GM18870 (cell line): Measurements from ENCODE around the gene LRRC59.
"Not testable (repeated sequence)": the region's sequence is repeated elsewhere in the genome, so short reads cannot be mapped to it uniquely, and the experiment has no call there.

Source experiments
- ATAC-seq: cut with Tn5 transposase; IDR thresholded peaks from one replicate; pipeline ENCODE4 v1.9.1; 2021; ENCODE audit warnings: moderate library complexity; ENCODE audit not compliant: unreplicated experiment

The LRRC59 gene

GRCh38 chr17:50397111-50397918 is at the start of gene LRRC59:
Gene LRRC59, minus strand, starts transcription at chr17:50397523. Its CDS starts 206 bp downstream, at chr17:50397317.
- ATAC-seq = peak; percentile 73

DNA sequence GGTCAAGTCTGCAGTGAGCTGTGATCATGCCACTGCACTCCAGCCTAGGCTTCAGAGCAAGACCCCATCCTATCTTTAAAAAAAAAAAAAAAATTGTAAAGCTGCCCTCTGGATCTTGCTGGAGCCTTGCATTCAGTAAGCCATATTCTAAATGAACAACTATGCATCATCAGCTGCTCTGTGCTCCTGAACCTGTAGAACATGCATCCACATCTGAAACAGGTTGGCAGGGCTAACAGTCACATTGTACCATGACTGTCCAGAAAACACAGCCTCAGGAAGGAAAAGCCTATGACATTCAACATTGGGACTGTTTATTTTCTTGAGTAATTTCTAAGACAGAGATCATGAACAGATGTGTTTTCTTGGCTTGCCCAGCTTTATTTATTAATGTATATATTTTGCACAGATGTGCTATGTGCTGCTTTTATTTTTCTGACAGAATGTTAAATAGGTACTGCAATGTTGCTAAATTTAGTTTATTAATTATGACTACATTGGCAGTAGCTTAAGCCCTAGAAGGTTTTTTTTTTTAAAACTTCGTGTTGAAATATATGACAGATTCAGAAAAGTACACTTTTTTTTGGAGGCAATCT is 48.5 kb upstream of the LRRC59 start:
- ATAC-seq = no peak

DNA sequence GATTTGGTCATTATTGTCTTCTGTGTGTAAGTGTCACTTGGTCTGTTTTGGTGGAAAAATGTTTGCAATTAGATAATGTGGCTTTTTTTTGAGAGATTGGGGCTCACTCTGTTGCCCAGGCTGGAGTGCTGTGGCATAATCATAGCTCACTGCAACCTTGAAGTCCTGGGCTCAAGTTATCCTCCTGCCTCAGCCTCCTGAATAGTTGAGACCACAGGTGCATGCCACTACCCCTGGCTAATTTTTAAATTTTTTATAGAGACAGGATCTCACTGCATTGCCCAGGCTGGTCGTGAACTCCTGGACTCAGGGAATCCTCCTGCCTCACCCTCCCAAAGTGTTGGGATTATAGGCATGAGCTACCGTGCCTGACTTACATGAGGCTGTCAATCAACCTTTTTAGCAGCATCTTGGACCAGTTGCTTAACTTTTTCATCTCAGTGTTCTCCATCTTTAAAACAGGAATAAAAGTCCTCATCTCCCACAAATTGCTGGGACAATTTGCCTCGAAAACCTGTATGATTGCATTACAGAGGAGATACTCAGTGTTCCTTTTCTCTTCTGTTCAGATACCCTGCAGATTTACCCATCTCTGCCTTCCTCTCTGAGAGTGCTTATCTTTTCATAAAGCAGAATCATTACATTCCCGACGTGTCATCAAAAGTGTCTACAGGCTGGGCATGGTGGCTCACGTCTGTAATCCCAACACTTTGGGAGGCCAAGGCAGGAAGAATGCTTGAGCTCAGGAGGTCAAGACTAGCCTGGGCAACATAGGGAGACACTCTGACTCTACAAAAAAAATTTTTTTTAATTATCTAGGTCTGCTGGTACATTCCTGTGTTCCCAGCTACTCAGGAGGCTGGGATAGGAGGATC is 47.8 kb upstream of the LRRC59 start:
- no peak for ATAC-seq

DNA sequence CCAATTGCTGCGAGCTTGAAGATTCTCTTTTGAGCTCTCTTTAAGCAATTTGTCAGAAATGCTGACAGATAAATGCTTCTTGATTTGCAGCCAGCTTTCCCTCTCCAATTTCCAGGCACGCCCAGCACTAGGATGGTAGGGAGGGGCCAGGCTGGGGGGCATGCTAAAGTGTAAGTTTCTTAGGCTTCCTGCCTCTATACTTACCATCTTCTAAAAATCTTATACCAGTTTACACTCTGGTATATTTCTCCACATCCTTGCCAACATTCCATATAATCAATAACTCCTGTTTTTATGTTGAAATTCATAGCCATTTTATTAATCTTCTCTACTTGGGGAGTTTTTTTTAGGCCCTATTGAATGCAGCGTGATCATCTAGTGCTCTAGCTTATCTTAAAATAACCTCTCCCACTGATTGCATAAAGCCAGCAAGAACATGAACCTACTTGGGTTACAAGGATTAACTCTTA is 46.2 kb upstream of the LRRC59 start:
- no peak for ATAC-seq

GRCh38 chr17:50440838-50441829 is 43.8 kb upstream of the LRRC59 start:
- no peak for ATAC-seq

- ATAC-seq = no peak
Measured at GRCh38 chr17:50440172-50440837, 43.0 kb upstream of the LRRC59 start.

GRCh38 chr17:50439008-50439407 is 41.7 kb upstream of the LRRC59 start:
- ATAC-seq = no peak

DNA sequence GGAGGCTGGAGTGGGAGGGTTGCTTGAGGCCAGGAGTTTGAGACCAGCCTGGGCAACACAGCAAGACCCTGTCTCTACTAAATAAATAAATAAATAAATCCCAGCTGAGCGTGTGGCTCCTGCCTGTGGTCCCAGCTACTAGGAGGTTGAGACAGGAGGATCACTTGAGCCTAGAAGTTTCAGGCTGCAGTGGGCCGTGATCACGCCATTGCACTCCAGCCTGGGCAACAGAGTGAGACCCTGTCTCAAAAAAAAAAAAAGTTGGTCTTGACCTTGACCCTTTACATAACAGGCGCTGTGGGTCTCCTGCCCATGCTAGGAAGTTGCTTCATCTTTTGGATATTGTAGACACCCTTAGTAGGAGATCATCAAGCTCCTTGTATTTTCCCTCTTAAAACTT is 40.1 kb upstream of the LRRC59 start:
- no peak for ATAC-seq

GRCh38 chr17:50432125-50432762 is 34.9 kb upstream of the LRRC59 start:
- no peak for ATAC-seq

DNA sequence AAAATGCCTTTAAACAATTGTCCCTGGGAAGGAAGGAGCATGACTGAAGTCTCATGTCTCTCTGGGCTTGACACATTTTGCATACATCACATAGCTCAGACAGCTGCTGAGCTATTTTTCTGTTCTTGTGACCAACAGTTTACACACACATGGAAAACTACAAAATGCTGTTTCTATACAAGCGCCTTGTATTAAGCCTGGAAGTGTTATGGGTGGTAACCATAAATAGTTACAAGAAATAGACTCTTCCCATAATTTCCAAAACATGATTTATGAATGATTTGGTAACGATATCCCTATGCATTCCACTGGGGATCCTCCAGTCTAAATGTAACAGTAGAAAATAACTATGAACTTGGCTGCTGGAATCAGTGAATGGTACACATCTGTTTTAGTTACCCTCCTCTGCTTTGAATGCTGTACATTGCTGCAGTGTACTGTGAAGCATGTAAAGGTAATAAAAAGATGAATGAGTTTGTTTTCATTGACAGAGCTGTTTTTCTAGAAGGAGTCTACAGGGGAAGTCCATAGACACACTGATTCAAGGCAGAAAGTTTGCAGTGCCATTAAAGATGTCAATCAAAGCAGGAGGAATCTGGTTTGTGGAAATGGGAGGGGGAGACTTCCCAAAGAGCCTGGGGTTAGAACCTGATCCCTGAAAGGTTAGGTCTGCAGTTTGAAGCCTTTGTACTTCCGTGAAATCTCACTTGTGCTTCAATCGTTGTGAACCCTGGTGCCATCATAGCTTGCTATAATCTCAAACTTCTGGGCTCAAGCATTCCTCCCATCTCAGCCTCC is 33.7 kb upstream of the LRRC59 start:
- ATAC-seq = no peak

DNA sequence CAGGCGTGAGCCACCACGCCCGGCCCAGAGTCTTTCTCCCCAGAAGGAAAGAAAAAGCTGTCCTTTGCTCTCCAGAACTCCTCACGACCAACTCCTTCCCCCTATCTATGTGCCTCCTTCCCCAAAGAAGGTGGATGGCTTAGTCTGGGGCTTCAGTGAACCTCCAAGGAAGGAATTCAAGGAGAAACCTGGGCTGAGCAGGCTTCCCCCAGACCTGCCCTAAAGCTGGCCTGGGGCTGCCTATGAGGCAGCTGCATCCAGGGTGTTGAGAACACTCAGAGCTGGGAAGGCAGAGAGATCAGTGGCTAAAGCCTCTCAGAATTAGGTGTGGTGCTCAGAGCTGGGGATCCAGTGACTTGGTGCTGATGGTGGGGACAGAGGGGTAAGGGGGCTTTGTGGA is 32.5 kb upstream of the LRRC59 start:
- ATAC-seq = no peak

GRCh38 chr17:50428831-50429424 is 31.6 kb upstream of the LRRC59 start:
- no peak for ATAC-seq

GRCh38 chr17:50428126-50428525 is 30.8 kb upstream of the LRRC59 start:
- not testable (repeated sequence) for ATAC-seq

- no peak for ATAC-seq
Measured at GRCh38 chr17:50426814-50427787, 29.8 kb upstream of the LRRC59 start.

DNA sequence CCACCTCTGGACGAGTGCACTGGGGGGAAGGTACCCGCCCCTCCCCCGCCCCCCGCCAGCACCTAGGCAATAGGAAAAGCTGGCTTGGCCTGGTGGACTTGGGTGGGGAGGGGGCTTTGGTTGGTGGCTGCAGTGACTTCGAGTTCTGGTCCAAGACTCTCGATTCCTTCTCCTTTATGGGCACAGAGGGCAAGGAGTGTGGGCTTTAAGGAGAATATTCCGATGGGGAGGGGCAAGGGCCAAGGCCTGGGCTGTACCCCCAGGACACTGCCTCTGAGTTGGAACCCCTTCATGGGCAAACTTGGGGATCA is 29.1 kb upstream of the LRRC59 start:
- ATAC-seq = no peak

DNA sequence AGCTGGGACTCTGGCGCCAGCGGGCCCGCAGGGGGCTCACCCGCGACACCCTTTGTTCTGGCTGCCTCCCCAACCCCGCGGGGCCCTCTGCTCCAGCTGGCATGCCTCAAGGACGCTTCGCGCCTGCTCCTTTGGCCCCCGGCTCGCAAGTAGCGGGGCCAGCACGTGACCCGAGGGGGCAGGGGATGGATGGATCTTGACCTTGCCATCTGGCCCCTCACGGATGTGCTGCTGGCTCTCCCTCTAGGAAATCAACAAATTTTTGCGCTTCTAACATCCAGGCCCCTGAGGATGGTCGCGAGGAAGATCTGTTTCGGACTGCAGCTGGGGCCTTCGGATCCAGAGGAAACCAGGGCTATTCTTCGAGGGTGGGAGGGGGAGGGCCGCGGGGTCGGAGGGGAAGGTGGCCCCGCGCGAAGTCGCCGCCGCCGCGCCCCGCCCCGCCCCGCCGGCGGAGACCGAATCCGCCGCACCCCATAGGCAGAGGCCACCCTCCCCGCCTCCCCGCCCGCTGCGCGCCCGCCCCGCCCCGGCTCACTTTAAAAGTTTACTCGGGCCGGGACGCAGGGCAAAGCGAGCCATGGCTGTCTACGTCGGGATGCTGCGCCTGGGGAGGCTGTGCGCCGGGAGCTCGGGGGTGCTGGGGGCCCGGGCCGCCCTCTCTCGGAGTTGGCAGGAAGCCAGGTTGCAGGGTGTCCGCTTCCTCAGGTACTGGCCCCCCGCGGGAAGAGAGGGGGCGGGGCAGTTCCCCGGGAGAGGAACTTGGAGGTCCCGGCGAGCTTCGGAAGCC is 28.6 kb upstream of the LRRC59 start, which contains the start of gene ACSF2:
Gene ACSF2, plus strand, starts transcription at position 537 of the 790 bp plus-strand sequence. Its CDS starts 44 bp downstream, at position 581.
- ATAC-seq = no peak
